DMS153 treated with DMSO at 0.1 percent for 48 hours (cell line): ENCODE measurements around the gene ERCC1.

Experiments
- DNase-seq: peaks from one replicate; lab custom pipeline; 2025; ENCODE audit not compliant: unreplicated experiment; lab: John Stamatoyannopoulos, UW

ERCC1 gene

GRCh38 chr19:45406226-45407090 is 17.3 kb downstream of the ERCC1 start, which contains the start of gene POLR1G:
Gene POLR1G (plus strand): TSS chr19:45406644. CDS start chr19:45406697, 53 bp downstream.
- DNase-seq = peak; percentile 87

GRCh38 chr19:45405435-45406225 is 18.1 kb downstream of the ERCC1 start:
- peak; percentile 87 for DNase-seq

GRCh38 chr19:45404557-45405434 is 18.9 kb downstream of the ERCC1 start, which contains the start of gene PPP1R13L:
Gene PPP1R13L (minus strand): TSS chr19:45405069. CDS start chr19:45398318, 6,751 bp downstream.
- DNase-seq = peak; percentile 70

- DNase-seq = peak; percentile 2
These were observed 19.7 kb downstream of the ERCC1 start for GRCh38 chr19:45403781-45404556.

- no peak for DNase-seq
These were observed 20.4 kb downstream of the ERCC1 start for GRCh38 chr19:45403272-45403671.

- DNase-seq = no peak
These were observed 21.2 kb downstream of the ERCC1 start for GRCh38 chr19:45402298-45403061.

- DNase-seq = no peak
These were observed 21.9 kb downstream of the ERCC1 start for GRCh38 chr19:45401815-45402214.

- DNase-seq = no peak
These were observed 23.5 kb downstream of the ERCC1 start for GRCh38 chr19:45400192-45400591.

GRCh38 chr19:45395821-45396617 is 27.7 kb downstream of the ERCC1 start:
- no peak for DNase-seq

GRCh38 chr19:45391871-45392665 is 31.6 kb downstream of the ERCC1 start:
- no peak for DNase-seq

GRCh38 chr19:45391346-45391745 is 32.4 kb downstream of the ERCC1 start:
- no peak for DNase-seq

GRCh38 chr19:45385392-45386221 is 38.1 kb downstream of the ERCC1 start:
- DNase-seq = no peak

- DNase-seq = no peak
These were observed 41.3 kb downstream of the ERCC1 start for GRCh38 chr19:45382426-45382825.

GRCh38 chr19:45380107-45380506 is 43.6 kb downstream of the ERCC1 start:
- DNase-seq = no peak

- DNase-seq = no peak
These were observed 47.5 kb downstream of the ERCC1 start for GRCh38 chr19:45376045-45376724.
